ENCODE data around the gene OR11L1. TPM values are rescaled to one million over a fixed set of nuclear protein-coding genes. Genes with fewer than 3 reads are reported as not detected.

The OR11L1 gene
- total and polyA plus RNA-seq, 2 experiments from 2014 or later, result not detected

DNA sequence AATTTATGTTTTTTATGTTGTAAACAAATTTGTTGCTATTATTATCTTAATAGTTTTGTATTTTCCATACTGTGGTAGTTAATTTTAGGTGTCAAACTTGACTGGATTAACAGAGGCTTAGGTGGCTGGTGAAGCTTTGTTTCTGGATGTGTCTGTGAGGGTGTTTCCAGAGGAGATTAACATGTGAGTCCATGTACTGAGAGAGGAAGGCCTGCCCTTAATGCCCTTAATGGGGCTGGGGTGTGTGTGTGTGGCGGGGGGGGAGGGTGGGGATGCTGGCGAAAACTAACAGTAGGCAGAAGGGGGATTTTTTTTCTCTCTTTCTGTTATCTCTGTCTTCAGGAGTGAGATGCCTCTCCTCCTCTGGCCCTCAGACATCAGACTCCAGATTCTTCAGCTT is 19.6 kb downstream of the OR11L1 start:
- no peak overlapping the region for H3K4me2 ChIP-seq
- no peaks in the 10 kb centered on the region for H3K9me2 ChIP-seq (replicated peaks; ENCODE audit: insufficient read depth)
- no peak overlapping the region for H2AFZ ChIP-seq
- no CpG with 5 or more reads among the region's 2 CpGs for WGBS (ENCODE audit: low lambda C conversion rate, missing lambda C conversion rate)
- no peaks in the 10 kb centered on the region for H3K9me3 ChIP-seq (ENCODE audit: low read depth)
- H4K20me1 ChIP-seq (ENCODE audit: insufficient read depth, poor library complexity, severe bottlenecking), result no peaks in the 10 kb centered on the region
- H3K4me1 ChIP-seq (ENCODE audit: insufficient read depth), result no peaks in the 10 kb centered on the region
- DNase-seq (ENCODE audit: low spot score), result no peak
- TF ChIP-seq, protein P1, sequence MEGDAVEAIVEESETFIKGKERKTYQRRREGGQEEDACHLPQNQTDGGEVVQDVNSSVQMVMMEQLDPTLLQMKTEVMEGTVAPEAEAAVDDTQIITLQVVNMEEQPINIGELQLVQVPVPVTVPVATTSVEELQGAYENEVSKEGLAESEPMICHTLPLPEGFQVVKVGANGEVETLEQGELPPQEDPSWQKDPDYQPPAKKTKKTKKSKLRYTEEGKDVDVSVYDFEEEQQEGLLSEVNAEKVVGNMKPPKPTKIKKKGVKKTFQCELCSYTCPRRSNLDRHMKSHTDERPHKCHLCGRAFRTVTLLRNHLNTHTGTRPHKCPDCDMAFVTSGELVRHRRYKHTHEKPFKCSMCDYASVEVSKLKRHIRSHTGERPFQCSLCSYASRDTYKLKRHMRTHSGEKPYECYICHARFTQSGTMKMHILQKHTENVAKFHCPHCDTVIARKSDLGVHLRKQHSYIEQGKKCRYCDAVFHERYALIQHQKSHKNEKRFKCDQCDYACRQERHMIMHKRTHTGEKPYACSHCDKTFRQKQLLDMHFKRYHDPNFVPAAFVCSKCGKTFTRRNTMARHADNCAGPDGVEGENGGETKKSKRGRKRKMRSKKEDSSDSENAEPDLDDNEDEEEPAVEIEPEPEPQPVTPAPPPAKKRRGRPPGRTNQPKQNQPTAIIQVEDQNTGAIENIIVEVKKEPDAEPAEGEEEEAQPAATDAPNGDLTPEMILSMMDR (IDR thresholded peaks at IDR 0.05; ENCODE audit: poor library complexity), result no peak
- no peak for TF ChIP-seq EZH2 (IDR thresholded peaks at IDR 0.05; ENCODE audit: borderline replicate concordance)
- TF ChIP-seq EZH2phosphoT487 (IDR thresholded peaks at IDR 0.05; ENCODE audit: low read depth, severe bottlenecking, unreplicated experiment), result no peak
- no peaks in the 10 kb centered on the region for H3K36me3 ChIP-seq (replicated peaks; ENCODE audit: insufficient read depth, low read depth)
- H3K27ac ChIP-seq, result no peak overlapping the region
- no peaks in the 10 kb centered on the region for H3K27me3 ChIP-seq
- H3K4me3 ChIP-seq, result no peak overlapping the region
- no peaks in the 10 kb centered on the region for H3K79me2 ChIP-seq

DNA sequence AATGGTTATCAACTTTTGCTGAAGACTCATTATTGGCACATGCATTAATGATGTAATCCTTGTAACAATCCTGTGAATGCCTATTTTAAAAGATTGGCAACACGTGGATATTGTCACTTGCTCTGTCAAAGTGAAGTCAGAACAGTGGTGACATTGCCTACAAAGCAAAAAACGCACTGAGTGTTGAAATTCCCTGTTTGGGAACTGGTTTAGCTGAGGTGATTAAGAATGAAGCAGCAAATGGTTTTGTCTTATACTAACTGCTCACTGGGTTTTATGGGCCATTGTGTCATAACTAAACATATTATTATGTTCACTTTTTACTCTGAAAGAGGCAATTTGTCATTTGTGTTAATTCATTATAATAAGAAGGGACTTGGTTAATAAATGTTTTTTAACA is 29.1 kb downstream of the OR11L1 start:
- H3K27me3 ChIP-seq, result no peaks in the 10 kb centered on the region
- no peaks in the 10 kb centered on the region for H4K20me1 ChIP-seq (ENCODE audit: insufficient read depth, poor library complexity, severe bottlenecking)
- H3K27ac ChIP-seq, result no peak overlapping the region
- 23% methylated on average over 2 of the region's 2 CpGs for whole genome bisulfite sequencing (ENCODE audit: low lambda C conversion rate, missing lambda C conversion rate)
- no peaks in the 10 kb centered on the region for H3K9me2 ChIP-seq (replicated peaks; ENCODE audit: insufficient read depth)
- H3K9me3 ChIP-seq (ENCODE audit: low read depth), result no peaks in the 10 kb centered on the region
- H3K4me1 ChIP-seq (ENCODE audit: insufficient read depth), result no peaks in the 10 kb centered on the region
- no peak overlapping the region for H2AFZ ChIP-seq
- no peak for TF ChIP-seq EZH2 (IDR thresholded peaks at IDR 0.05; ENCODE audit: borderline replicate concordance)
- no peak for TF ChIP-seq EZH2phosphoT487 (IDR thresholded peaks at IDR 0.05; ENCODE audit: low read depth, severe bottlenecking, unreplicated experiment)
- TF ChIP-seq, protein P1 (IDR thresholded peaks at IDR 0.05; ENCODE audit: poor library complexity), result no peak
- H3K36me3 ChIP-seq (replicated peaks; ENCODE audit: insufficient read depth, low read depth), result no peaks in the 10 kb centered on the region
- H3K79me2 ChIP-seq, result no peaks in the 10 kb centered on the region
- DNase-seq (ENCODE audit: low spot score), result no peak
- H3K4me3 ChIP-seq, result no peak overlapping the region
- no peak overlapping the region for H3K4me2 ChIP-seq

DNA sequence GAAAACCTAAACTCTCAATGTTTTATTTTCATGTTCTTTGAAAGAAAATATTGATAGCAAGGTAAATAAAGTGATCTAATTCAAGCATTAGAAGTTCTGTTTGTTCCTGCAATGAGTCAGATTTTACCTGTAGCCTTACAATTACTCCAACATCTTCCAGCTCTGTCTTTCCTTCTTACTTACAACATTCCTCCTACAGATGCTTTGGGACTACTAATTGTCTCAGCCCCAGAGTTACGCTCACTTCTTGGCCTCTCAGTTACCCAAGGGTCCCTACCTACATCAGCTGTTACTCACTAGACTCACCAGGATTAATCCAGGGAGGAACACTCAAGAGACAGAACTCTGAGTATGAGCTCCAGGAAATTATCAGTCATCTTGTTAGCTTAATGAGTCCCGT is 44.2 kb downstream of the OR11L1 start:
- no peak overlapping the region for H2AFZ ChIP-seq
- no peaks in the 10 kb centered on the region for H3K9me2 ChIP-seq (replicated peaks; ENCODE audit: insufficient read depth)
- DNase-seq (ENCODE audit: low spot score), result no peak
- no peaks in the 10 kb centered on the region for H3K79me2 ChIP-seq
- no peak overlapping the region for H3K27ac ChIP-seq
- no peaks in the 10 kb centered on the region for H3K4me1 ChIP-seq (ENCODE audit: insufficient read depth)
- TF ChIP-seq, protein P1 (IDR thresholded peaks at IDR 0.05; ENCODE audit: poor library complexity), result no peak
- TF ChIP-seq EZH2 (IDR thresholded peaks at IDR 0.05; ENCODE audit: borderline replicate concordance) (no peak), EZH2phosphoT487 (IDR thresholded peaks at IDR 0.05; ENCODE audit: low read depth, severe bottlenecking, unreplicated experiment) (no peak)
- no peaks in the 10 kb centered on the region for H3K36me3 ChIP-seq (replicated peaks; ENCODE audit: insufficient read depth, low read depth)
- H4K20me1 ChIP-seq (ENCODE audit: insufficient read depth, poor library complexity, severe bottlenecking), result no peaks in the 10 kb centered on the region
- H3K4me2 ChIP-seq, result no peak overlapping the region
- peaks cover 2% of the 10 kb centered on the region for H3K9me3 ChIP-seq (ENCODE audit: low read depth)
- no peak overlapping the region for H3K4me3 ChIP-seq
- no peaks in the 10 kb centered on the region for H3K27me3 ChIP-seq
- WGBS (ENCODE audit: low lambda C conversion rate, missing lambda C conversion rate), result 19% methylated on average over 2 of the region's 2 CpGs

Other genes starting within 250 kb of the OR11L1 start
- gene OR2G3, start 236.3 kb downstream of the OR11L1 start, total RNA-seq, result not detected in 2 replicates
- not detected in 2 replicates for gene OR2G3, start 236.3 kb downstream of the OR11L1 start, polyA plus RNA-seq
- gene OR13G1, start 162.2 kb downstream of the OR11L1 start, total RNA-seq, result not detected in 2 replicates
- gene OR13G1, start 162.2 kb downstream of the OR11L1 start, polyA plus RNA-seq, result not detected in 2 replicates
- gene OR6F1, start 125.2 kb downstream of the OR11L1 start, total RNA-seq, result not detected in 2 replicates
- not detected in 2 replicates for gene OR6F1, start 125.2 kb downstream of the OR11L1 start, polyA plus RNA-seq
- not detected in 2 replicates for gene OR14K1, start 103.3 kb downstream of the OR11L1 start, total RNA-seq
- gene OR14K1, start 103.3 kb downstream of the OR11L1 start, polyA plus RNA-seq, result not detected in 2 replicates
- not detected in 2 replicates for gene OR14A2, start 93.8 kb downstream of the OR11L1 start, total RNA-seq
- not detected in 2 replicates for gene OR14A2, start 93.8 kb downstream of the OR11L1 start, polyA plus RNA-seq
- gene OR1C1, start 81.3 kb downstream of the OR11L1 start, total RNA-seq, result not detected in 2 replicates
- not detected in 2 replicates for gene OR1C1, start 81.3 kb downstream of the OR11L1 start, polyA plus RNA-seq
- not detected in 2 replicates for gene OR14A16, start 17.8 kb downstream of the OR11L1 start, total RNA-seq
- gene OR14A16, start 17.8 kb downstream of the OR11L1 start, polyA plus RNA-seq, result not detected in 2 replicates
- gene TRIM58, start 15.3 kb upstream of the OR11L1 start, total RNA-seq, result not detected in 2 replicates
- 0.05 TPM in 1 of 2 replicates, not detected in the other for gene TRIM58, start 15.3 kb upstream of the OR11L1 start, polyA plus RNA-seq
- not detected in 2 replicates for gene OR2W3, start 53.7 kb upstream of the OR11L1 start, total RNA-seq
- not detected in 2 replicates for gene OR2W3, start 53.7 kb upstream of the OR11L1 start, polyA plus RNA-seq
- not detected in 2 replicates for gene OR2T8, start 78.4 kb upstream of the OR11L1 start, total RNA-seq
- not detected in 2 replicates for gene OR2T8, start 78.4 kb upstream of the OR11L1 start, polyA plus RNA-seq
- gene OR2AJ1, start 83.0 kb upstream of the OR11L1 start, total RNA-seq, result not detected in 2 replicates
- gene OR2AJ1, start 83.0 kb upstream of the OR11L1 start, polyA plus RNA-seq, result not detected in 2 replicates
- gene OR2L8, start 107.0 kb upstream of the OR11L1 start, total RNA-seq, result not detected in 2 replicates
- not detected in 2 replicates for gene OR2L8, start 107.0 kb upstream of the OR11L1 start, polyA plus RNA-seq
- not detected in 2 replicates for gene OR2AK2, start 123.3 kb upstream of the OR11L1 start, total RNA-seq
- not detected in 2 replicates for gene OR2AK2, start 123.3 kb upstream of the OR11L1 start, polyA plus RNA-seq
- not detected in 2 replicates for gene OR2L5, start 171.8 kb upstream of the OR11L1 start, total RNA-seq
- not detected in 2 replicates for gene OR2L5, start 171.8 kb upstream of the OR11L1 start, polyA plus RNA-seq
- not detected in 2 replicates for gene OR2L2, start 188.2 kb upstream of the OR11L1 start, total RNA-seq
- 0.06 and 0.09 TPM in 2 replicates for gene OR2L2, start 188.2 kb upstream of the OR11L1 start, polyA plus RNA-seq
- gene OR2L3, start 204.9 kb upstream of the OR11L1 start, total RNA-seq, result not detected in 2 replicates
- not detected in 2 replicates for gene OR2L3, start 204.9 kb upstream of the OR11L1 start, polyA plus RNA-seq

All from hepatocyte (in vitro differentiated cells).